ENCODE measurements around the gene MYOZ3.

DNA sequence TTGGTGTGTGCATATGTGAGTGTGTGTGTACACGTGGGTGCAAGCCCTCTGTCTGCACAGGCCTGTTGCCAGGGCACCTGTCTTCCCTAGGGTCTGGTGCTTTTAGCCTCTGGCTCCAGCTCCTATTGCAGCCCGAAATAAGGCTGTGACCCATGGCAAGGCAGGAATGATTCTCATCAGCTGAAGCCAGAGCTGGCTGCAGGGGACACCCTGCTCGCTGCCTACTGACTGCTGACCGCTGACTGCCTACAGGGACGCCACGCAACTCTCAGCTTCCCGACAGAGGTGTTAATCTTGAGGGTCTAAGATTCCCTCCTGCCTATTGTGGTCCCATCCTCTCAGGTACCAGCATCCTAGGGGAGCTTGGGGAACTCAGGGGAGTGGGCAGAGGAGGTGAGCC lies at the start of gene MYOZ3:
- TF ChIP-seq, protein P1, sequence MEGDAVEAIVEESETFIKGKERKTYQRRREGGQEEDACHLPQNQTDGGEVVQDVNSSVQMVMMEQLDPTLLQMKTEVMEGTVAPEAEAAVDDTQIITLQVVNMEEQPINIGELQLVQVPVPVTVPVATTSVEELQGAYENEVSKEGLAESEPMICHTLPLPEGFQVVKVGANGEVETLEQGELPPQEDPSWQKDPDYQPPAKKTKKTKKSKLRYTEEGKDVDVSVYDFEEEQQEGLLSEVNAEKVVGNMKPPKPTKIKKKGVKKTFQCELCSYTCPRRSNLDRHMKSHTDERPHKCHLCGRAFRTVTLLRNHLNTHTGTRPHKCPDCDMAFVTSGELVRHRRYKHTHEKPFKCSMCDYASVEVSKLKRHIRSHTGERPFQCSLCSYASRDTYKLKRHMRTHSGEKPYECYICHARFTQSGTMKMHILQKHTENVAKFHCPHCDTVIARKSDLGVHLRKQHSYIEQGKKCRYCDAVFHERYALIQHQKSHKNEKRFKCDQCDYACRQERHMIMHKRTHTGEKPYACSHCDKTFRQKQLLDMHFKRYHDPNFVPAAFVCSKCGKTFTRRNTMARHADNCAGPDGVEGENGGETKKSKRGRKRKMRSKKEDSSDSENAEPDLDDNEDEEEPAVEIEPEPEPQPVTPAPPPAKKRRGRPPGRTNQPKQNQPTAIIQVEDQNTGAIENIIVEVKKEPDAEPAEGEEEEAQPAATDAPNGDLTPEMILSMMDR (IDR thresholded peaks at IDR 0.05; ENCODE audit: poor library complexity, severe bottlenecking) = no peak
- TF ChIP-seq POLR2AphosphoS5 (IDR thresholded peaks at IDR 0.05) = no peak
- TF ChIP-seq RAD21 (conservative IDR thresholded peaks at IDR 0.05) = no peak
- TF ChIP-seq TAF1 (IDR thresholded peaks at IDR 0.05; ENCODE audit: low read depth) = no peak
- no peak for TF ChIP-seq EZH2 (IDR thresholded peaks at IDR 0.05; ENCODE audit: borderline replicate concordance, insufficient read depth, low read length, poor library complexity, severe bottlenecking)
